ENCODE results near the gene IYD. TPM values are rescaled to one million over a fixed set of nuclear protein-coding genes. Genes with fewer than 3 reads are reported as not detected.

Gene IYD
- total RNA-seq, 1 experiment from 2014 or later, result not detected

DNA sequence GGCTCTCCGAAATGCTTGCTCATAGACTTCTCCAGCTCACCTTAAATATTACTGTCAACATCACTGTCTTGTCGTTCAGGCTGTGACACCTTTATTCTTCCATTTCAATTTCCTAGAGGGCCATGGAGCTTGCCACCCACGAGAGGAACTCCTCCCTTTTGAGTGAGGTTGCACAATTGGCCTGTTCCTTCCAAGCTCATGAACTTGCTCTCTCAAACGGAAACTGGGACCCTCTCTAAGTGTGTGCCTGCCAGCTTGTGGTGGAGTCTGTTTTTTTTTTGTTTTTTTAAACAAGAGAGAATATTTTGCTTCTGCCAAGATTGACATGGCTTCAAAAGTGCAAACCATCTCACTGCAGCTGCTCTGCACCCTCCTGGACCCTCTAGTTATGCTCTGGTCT, 19.3 kb upstream of the IYD start:
- no peak overlapping the region for H3K14ac ChIP-seq (ENCODE audit: insufficient read depth, low read length)
- no peak overlapping the region for H3K9ac ChIP-seq (ENCODE audit: extremely low read depth, insufficient read length, low read length)
- no peaks in the 10 kb centered on the region for H3K4me1 Mint-ChIP-seq
- TF ChIP-seq CTCF (conservative IDR thresholded peaks at IDR 0.05), result no peak
- H3K4me1 ChIP-seq (ENCODE audit: insufficient read depth, low read length), result no peaks in the 10 kb centered on the region
- H3T11ph ChIP-seq (ENCODE audit: low read length), result no peak overlapping the region
- H4K20me1 ChIP-seq (ENCODE audit: control insufficient read depth, insufficient read depth, insufficient read length), result no peaks in the 10 kb centered on the region
- no peak overlapping the region for H3K56ac ChIP-seq (ENCODE audit: insufficient read length, low read depth, low read length)
- no peak for DNase-seq
- H3K4me3 Mint-ChIP-seq, result no peak overlapping the region
- H3K23me2 ChIP-seq (ENCODE audit: insufficient read length, low read depth, low read length, poor library complexity, severe bottlenecking), result no peaks in the 10 kb centered on the region
- H2BK5ac ChIP-seq (ENCODE audit: insufficient read length, low read length), result no peak overlapping the region
- no peak overlapping the region for H2BK15ac ChIP-seq (ENCODE audit: low read depth, low read length)
- H3K36me3 Mint-ChIP-seq (ENCODE audit: insufficient read depth in 1 of 3, low read depth in 3 of 3), result no peaks in the 10 kb centered on the region
- no peaks in the 10 kb centered on the region for H3K79me1 ChIP-seq (ENCODE audit: insufficient read depth, low read depth, low read length, poor library complexity, severe bottlenecking)
- no peak overlapping the region for H2BK20ac ChIP-seq (ENCODE audit: low read depth, low read length, poor library complexity, severe bottlenecking)
- H2BK120ac ChIP-seq (ENCODE audit: low read depth, low read length, poor library complexity, severe bottlenecking), result no peak overlapping the region
- no peak overlapping the region for H2AK5ac ChIP-seq (ENCODE audit: insufficient read length, low read length)
- H3K27ac Mint-ChIP-seq, result no peak overlapping the region
- H4K91ac ChIP-seq (ENCODE audit: insufficient read length, low read depth, low read length), result no peak overlapping the region
- no peak overlapping the region for H4K5ac ChIP-seq (ENCODE audit: insufficient read length, low read depth, low read length)
- no peak overlapping the region for H3K27ac ChIP-seq (ENCODE audit: insufficient read length, low read depth, low read length)
- WGBS (ENCODE audit: extremely low coverage, insufficient read length, low lambda C conversion rate), result no CpG with 5 or more reads among the region's 4 CpGs
- H2AFZ ChIP-seq (ENCODE audit: low read length), result no peak overlapping the region
- no peaks in the 10 kb centered on the region for H3K79me2 ChIP-seq (ENCODE audit: insufficient read depth, low read length)
- no peak overlapping the region for H3K18ac ChIP-seq (ENCODE audit: insufficient read length, low read depth, low read length)
- no peak overlapping the region for H3K23ac ChIP-seq (ENCODE audit: insufficient read length, low read depth, low read length)
- no peak overlapping the region for H2BK12ac ChIP-seq (ENCODE audit: insufficient read length, low read depth, low read length)
- no peaks in the 10 kb centered on the region for H3K9me3 ChIP-seq (ENCODE audit: control insufficient read depth, low read depth, low read length)
- no peak overlapping the region for H4K8ac ChIP-seq (replicated peaks; ENCODE audit: insufficient read length, low read depth, low read length)
- no peaks in the 10 kb centered on the region for H3K27me3 ChIP-seq (ENCODE audit: insufficient read depth, low read length)
- H3K4me2 ChIP-seq (ENCODE audit: insufficient read depth, insufficient read length, low read length), result no peak overlapping the region
- peaks cover 5% of the 10 kb centered on the region for H3K27me3 Mint-ChIP-seq (ENCODE audit: low read depth)
- no peak overlapping the region for H3K4ac ChIP-seq (ENCODE audit: low read depth, low read length)
- H3K9me3 Mint-ChIP-seq, result no peaks in the 10 kb centered on the region; a peak in 1 of 5 replicates
